Uterus (tissue), 4 donors: ENCODE results near the gene GALNT2. TPM values are rescaled to one million over a fixed set of nuclear protein-coding genes. Genes with fewer than 3 reads are reported as not detected.

Experiments
- DNase-seq, 2 donors: peaks; one replicate each; pipeline ENCODE4 v3.0.0-alpha.2; 2019 to 2020
- H3K27ac ChIP-seq, 2 donors: fragments of 200-600 bp; sonication (generic); 1 replicate in 1 of 2; 2 replicates in 1 of 2; pipeline ENCODE4 v1.5.1; 2016 to 2018
- H3K27me3 ChIP-seq, 2 donors: fragments of 200-600 bp; sonication (generic); one replicate each; pipeline ENCODE4 v1.5.1; 2018 to 2019; ENCODE audit warnings: control low read depth in 1 of 2
- H3K36me3 ChIP-seq, 2 donors: fragments of 200-600 bp; sonication (generic); one replicate each; pipeline ENCODE4 v1.5.1; 2019; ENCODE audit warnings: control low read depth in 1 of 2
- H3K4me1 ChIP-seq, 2 donors: fragments of 200-600 bp; sonication (generic); one replicate each; pipeline ENCODE4 v1.5.1; 2018 to 2019; ENCODE audit warnings: control low read depth in 1 of 2
- H3K4me3 ChIP-seq, 2 donors: fragments of 200-600 bp; sonication (generic); 1 replicate in 1 of 2; 2 replicates in 1 of 2; pipeline ENCODE4 v1.5.1; 2018 to 2019; ENCODE audit warnings: mild to moderate bottlenecking in 1 of 2
- H3K9me3 ChIP-seq, 2 donors: fragments of 200-600 bp; sonication (generic); one replicate each; pipeline ENCODE4 v1.5.1; 2019; ENCODE audit warnings: control low read depth in 1 of 2
- CTCF ChIP-seq, 4 experiments: fragments of 200-600 bp in 2 of 4; fragments of 450-650 bp in 2 of 4; sonication (generic) in 2 of 4; IDR thresholded peaks; one replicate each; pipeline ENCODE4 v1.5.1; 2016 to 2019; ENCODE audit warnings: antibody characterized with exemption in 4 of 4, mild to moderate bottlenecking in 2 of 4, moderate library complexity in 1 of 4
- POLR2A ChIP-seq, 2 donors: fragments of 450-650 bp; IDR thresholded peaks; one replicate each; pipeline ENCODE4 v1.6.1; 2016; ENCODE audit warnings: antibody characterized with exemption in 2 of 2, mild to moderate bottlenecking in 1 of 2, moderate library complexity in 1 of 2
- intact Hi-C: fragments of 100-400 bp; cut with DNase I; formaldehyde crosslinking; loops from one replicate; pipeline ENCODE4 v1.15.1; 2023; ENCODE audit warnings: low total_unique reads
- total RNA-seq, 4 donors: library from RNA; depleted of rRNA in 3 of 4; stranded (reverse); fragments of >200 nt in 3 of 4; gene quantifications; one replicate each; pipeline versions ENCODE4 v1.1.0 to v1.2.4, GENCODE V29; 2014 to 2023
- donor health status: DM: yes; HTN: yes; CAD: no.

The GALNT2 gene
- total RNA-seq, 4 donors from 2014 or later: 13.6 to 51.6 (median 39.6) TPM

- intact Hi-C loops: no loop called here
- H3K4me1 ChIP-seq: no peaks in the 10 kb centered on the region
- TF ChIP-seq POLR2A (IDR thresholded peaks at IDR 0.05) (no peak), CTCF (IDR thresholded peaks at IDR 0.05) (no peak)
- no peaks in the 10 kb centered on the region for H3K36me3 ChIP-seq
- no peaks in the 10 kb centered on the region for H3K9me3 ChIP-seq
- DNase-seq: no peak
- no peak overlapping the region for H3K27ac ChIP-seq
- no peak overlapping the region for H3K4me3 ChIP-seq
- H3K27me3 ChIP-seq: no peaks in the 10 kb centered on the region
Measured at GRCh38 chr1:230199554-230199953, 132.5 kb downstream of the GALNT2 start.

GRCh38 chr1:230200276-230200675 lies 133.2 kb downstream of the GALNT2 start:
- Histone ChIP-seq H3K9me3 (no peaks in the 10 kb centered on the region), H3K4me1 (no peaks in the 10 kb centered on the region), H3K36me3 (no peaks in the 10 kb centered on the region), H3K27ac (no peak overlapping the region), H3K4me3 (no peak overlapping the region), H3K27me3 (no peaks in the 10 kb centered on the region)
- no peak for DNase-seq
- TF ChIP-seq POLR2A (IDR thresholded peaks at IDR 0.05) (no peak), CTCF (IDR thresholded peaks at IDR 0.05) (no peak)
- intact Hi-C loops: no loop called here

- Histone ChIP-seq H3K4me1 (no peaks in the 10 kb centered on the region), H3K9me3 (no peaks in the 10 kb centered on the region), H3K27me3 (no peaks in the 10 kb centered on the region), H3K27ac (peak overlapping the region in 1 of 2 donors; percentile 44), H3K4me3 (no peak overlapping the region), H3K36me3 (no peaks in the 10 kb centered on the region)
- intact Hi-C loops: no loop called here
- no peak for DNase-seq
- no peak for TF ChIP-seq POLR2A (IDR thresholded peaks at IDR 0.05)
- TF ChIP-seq CTCF (IDR thresholded peaks at IDR 0.05): no peak
Measured at GRCh38 chr1:230201445-230201844, 134.4 kb downstream of the GALNT2 start.

GRCh38 chr1:230204842-230205241 lies 137.8 kb downstream of the GALNT2 start:
- Histone ChIP-seq H3K9me3 (no peaks in the 10 kb centered on the region), H3K27me3 (no peaks in the 10 kb centered on the region), H3K4me3 (no peak overlapping the region), H3K27ac (no peak overlapping the region), H3K36me3 (no peaks in the 10 kb centered on the region), H3K4me1 (no peaks in the 10 kb centered on the region)
- no peak for DNase-seq
- intact Hi-C loops: no loop called here
- TF ChIP-seq CTCF (IDR thresholded peaks at IDR 0.05) (no peak), POLR2A (IDR thresholded peaks at IDR 0.05) (no peak)

- intact Hi-C loops: no loop called here
- Histone ChIP-seq H3K27me3 (no peaks in the 10 kb centered on the region), H3K4me1 (no peaks in the 10 kb centered on the region), H3K9me3 (no peaks in the 10 kb centered on the region), H3K36me3 (no peaks in the 10 kb centered on the region), H3K27ac (no peak overlapping the region), H3K4me3 (no peak overlapping the region)
- TF ChIP-seq CTCF (IDR thresholded peaks at IDR 0.05): no peak
- TF ChIP-seq POLR2A (IDR thresholded peaks at IDR 0.05): no peak
- no peak for DNase-seq
Measured at GRCh38 chr1:230205719-230206198, 138.7 kb downstream of the GALNT2 start.
